CD4-positive, alpha-beta T cell (primary cell): ENCODE data around the gene ARL8A. TPM values are rescaled to one million over a fixed set of nuclear protein-coding genes. Genes with fewer than 3 reads are reported as not detected.

Source experiments
- ATAC-seq: fragments of 200-7000 bp; cut with Tn5 transposase; one replicate; pipeline ENCODE4 v1.10.0; 2022; ENCODE audit warnings: mild to moderate bottlenecking; ENCODE audit not compliant: poor library complexity
- CTCF ChIA-PET: fragments of 350-600 bp; sonication (Branson Sonifier 250); formaldehyde crosslinking; loops from one replicate; lab custom pipeline; 2021; ENCODE audit warnings: antibody characterized with exemption, inconsistent platforms; lab: Charles Lee
- POLR2A ChIA-PET: fragments of 350-600 bp; sonication (Branson Sonifier 250); formaldehyde crosslinking; loops from one replicate; lab custom pipeline; 2021; ENCODE audit warnings: antibody characterized with exemption, inconsistent platforms; lab: Charles Lee
- DNase-seq, 14 experiments: peaks; one replicate each; pipeline ENCODE4 v3.0.0-alpha.2; 2013 to 2020; ENCODE audit warnings: mixed read lengths in 2 of 14
- H3K27ac ChIP-seq, 2 donors: one replicate each; pipeline versions ENCODE4 v1.5.1 to v1.7.0; 2013; ENCODE audit warnings: low read length in 2 of 2, low read depth in 1 of 2, mild to moderate bottlenecking in 1 of 2
- H3K27me3 ChIP-seq, 2 experiments: 1 replicate in 1 of 2; 2 replicates in 1 of 2; pipeline versions ENCODE4 v1.6.1 to v1.7.0; 2013; ENCODE audit warnings: low read length in 2 of 2, control low read depth in 1 of 2, mild to moderate bottlenecking in 1 of 2, moderate library complexity in 1 of 2; ENCODE audit not compliant: insufficient read depth in 2 of 2, control insufficient read depth in 1 of 2
- H3K36me3 ChIP-seq: one replicate; pipeline ENCODE4 v1.6.1; 2013; ENCODE audit warnings: low read length, control low read depth; ENCODE audit not compliant: insufficient read depth
- H3K4me1 ChIP-seq: one replicate; pipeline ENCODE4 v1.6.1; 2013; ENCODE audit warnings: low read length, control low read depth; ENCODE audit not compliant: insufficient read depth
- H3K4me3 ChIP-seq: one replicate; pipeline ENCODE4 v1.5.1; 2013; ENCODE audit warnings: mild to moderate bottlenecking, low read length, moderate library complexity
- H3K9me3 ChIP-seq, 2 experiments: 1 replicate in 1 of 2; 2 replicates in 1 of 2; pipeline versions ENCODE4 v1.6.1 to v1.7.0; 2013; ENCODE audit warnings: low read length in 2 of 2, mild to moderate bottlenecking in 2 of 2, control low read depth in 1 of 2, moderate library complexity in 1 of 2; ENCODE audit not compliant: control insufficient read depth in 1 of 2, insufficient read depth in 1 of 2
- H3K27ac Mint-ChIP-seq: one replicate; pipeline ENCODE4 v1.8.0; 2020; ENCODE audit warnings: mixed read lengths
- H3K27me3 Mint-ChIP-seq: one replicate; pipeline ENCODE4 v1.8.0; 2021; ENCODE audit warnings: mixed read lengths
- H3K36me3 Mint-ChIP-seq: one replicate; pipeline ENCODE4 v1.8.0; 2021; ENCODE audit warnings: low read depth, mixed read lengths
- H3K4me1 Mint-ChIP-seq: one replicate; pipeline ENCODE4 v1.8.0; 2021; ENCODE audit warnings: low read depth, mixed read lengths
- H3K4me3 Mint-ChIP-seq: one replicate; pipeline ENCODE4 v1.8.0; 2020; ENCODE audit warnings: mild to moderate bottlenecking, mixed read lengths
- H3K9me3 Mint-ChIP-seq: one replicate; pipeline ENCODE4 v1.8.0; 2020; ENCODE audit warnings: mixed read lengths
- CTCF ChIP-seq: fragments of 200-600 bp; IDR thresholded peaks from one replicate; pipeline ENCODE4 v1.8.0; 2022; ENCODE audit warnings: antibody characterized with exemption, mild to moderate bottlenecking
- intact Hi-C, 2 experiments: fragments of 100-400 bp; cut with DNase I in 1 of 2; cut with micrococcal nuclease in 1 of 2; formaldehyde crosslinking; loops; one replicate each; pipeline versions ENCODE4 v1.15.1 to v1.9.0; 2023 to 2025; cut with DNase I, micrococcal nuclease
- polyA plus RNA-seq, 2 donors: library from polyadenylated mRNA; unstranded; fragments of 120-200 nt; gene quantifications; one replicate each; pipeline ENCODE4 v1.2.1, GENCODE V29; 2013
- total RNA-seq, 174 experiments: library from RNA in 2 of 174; stranded (reverse) in 2 of 174; gene quantifications; one replicate each; pipeline ENCODE4 v1.2.3 and lab custom pipeline; 2021 to 2026

Gene ARL8A
- total RNA-seq: 10 to 100 TPM; 73.5 to 73.8 TPM
- polyA plus RNA-seq (2013, experiment 1 of 2): 31.1 TPM
- polyA plus RNA-seq (2013, experiment 2 of 2): 38.6 TPM
- total RNA-seq (lab: John Stamatoyannopoulos, UW): 12.3 to 44.5 (median 29.6) reads per million in 172 experiments

GRCh38 chr1:202144402-202145067 is at the start of gene ARL8A:
Gene ARL8A, minus strand, starts transcription at chr1:202144737. Its CDS starts 165 bp downstream, at chr1:202144572.
- H3K36me3 Mint-ChIP-seq: peaks cover 35% of the 10 kb centered on the region
- Histone ChIP-seq H3K36me3 (peaks cover 42% of the 10 kb centered on the region), H3K4me3 (peak within 1 kb of the TSS; percentile 89), H3K27ac (peak within 1 kb of the TSS; percentile 69 to 71), H3K9me3 (no peaks in the 10 kb centered on the region), H3K27me3 (no peaks in the 10 kb centered on the region), H3K4me1 (peaks cover 40% of the 10 kb centered on the region)
- peak; percentile 35 to 83 (median 65) for DNase-seq
- H3K27me3 Mint-ChIP-seq: no peaks in the 10 kb centered on the region
- POLR2A ChIA-PET: interaction anchor here (0.6 to 6.4 kb wide), 4 partner anchors 9 to 17 kb away, joined by 3 to 66 read pairs (median 3); partner anchors contain the start of gene PTPN7
- no peak for TF ChIP-seq CTCF
- intact Hi-C loops: loop anchor here in 1 of 2 experiments (5.0 to 10.0 kb wide), 3 partner anchors 317 to 990 kb away; partner anchors contain the start of genes IPO9, RABIF and TMEM9
- peak; percentile 75 for ATAC-seq
- peaks cover 45% of the 10 kb centered on the region for H3K4me1 Mint-ChIP-seq
- peak within 1 kb of the TSS; percentile 94 for H3K27ac Mint-ChIP-seq
- CTCF ChIA-PET: interaction anchor here (1.6 to 4.0 kb wide), 3 partner anchors 9 to 16 kb away, joined by 5 to 15 read pairs (median 8); partner anchors contain the start of gene PTPN7
- no peaks in the 10 kb centered on the region for H3K9me3 Mint-ChIP-seq
- peak within 1 kb of the TSS; percentile 97 for H3K4me3 Mint-ChIP-seq

GRCh38 chr1:202194328-202194648 is 49.8 kb upstream of the ARL8A start:
- Histone ChIP-seq H3K27me3 (peaks cover 20% of the 10 kb centered on the region in 2 experiments), H3K9me3 (no peaks in the 10 kb centered on the region), H3K4me1 (peaks cover 20% of the 10 kb centered on the region), H3K4me3 (no peak overlapping the region), H3K36me3 (no peaks in the 10 kb centered on the region), H3K27ac (no peak overlapping the region)
- Mint-ChIP-seq H3K27me3 (peaks cover 35% of the 10 kb centered on the region), H3K27ac (no peak overlapping the region), H3K36me3 (no peaks in the 10 kb centered on the region), H3K9me3 (no peaks in the 10 kb centered on the region), H3K4me1 (peaks cover 19% of the 10 kb centered on the region), H3K4me3 (no peak overlapping the region)
- intact Hi-C loops: no loop called here
- ChIA-PET POLR2A (no interaction called here), CTCF (interaction anchor here (1.6 kb wide), 1 partner anchor 8 kb away, joined by 4 read pairs; no protein-coding TSS in a partner anchor)
- TF ChIP-seq CTCF: no peak
- ATAC-seq (no peak), DNase-seq (no peak)

GRCh38 chr1:202193614-202194327 is 49.2 kb upstream of the ARL8A start, which contains the start of gene LGR6:
Gene LGR6, plus strand, starts transcription at chr1:202193799. Its CDS starts 191 bp downstream, at chr1:202193990.
- H3K27me3 ChIP-seq: peaks cover 20% of the 10 kb centered on the region in 2 experiments
- H3K36me3 ChIP-seq: no peaks in the 10 kb centered on the region
- no peak within 1 kb of the TSS for H3K4me3 Mint-ChIP-seq
- TF ChIP-seq CTCF: no peak
- peaks cover 35% of the 10 kb centered on the region for H3K27me3 Mint-ChIP-seq
- ATAC-seq (no peak), DNase-seq (no peak)
- no peak within 1 kb of the TSS for H3K27ac Mint-ChIP-seq
- intact Hi-C loops: loop anchor here (1.0 to 2.0 kb wide), 2 partner anchors 122 to 525 kb away; no protein-coding TSS in a partner anchor
- CTCF ChIA-PET: interaction anchor here (1.1 to 1.9 kb wide), 8 partner anchors 9 to 526 kb away, joined by 3 to 10 read pairs (median 7); partner anchors contain the start of gene PTPN7
- POLR2A ChIA-PET: interaction anchor here (1.4 kb wide), 1 partner anchor 123 kb away, joined by 3 read pairs; no protein-coding TSS in a partner anchor
- peaks cover 16% of the 10 kb centered on the region for H3K4me1 ChIP-seq
- peaks cover 14% of the 10 kb centered on the region for H3K4me1 Mint-ChIP-seq
- H3K27ac ChIP-seq: no peak within 1 kb of the TSS
- no peaks in the 10 kb centered on the region for H3K9me3 Mint-ChIP-seq
- no peaks in the 10 kb centered on the region for H3K9me3 ChIP-seq
- H3K36me3 Mint-ChIP-seq: no peaks in the 10 kb centered on the region
- no peak within 1 kb of the TSS for H3K4me3 ChIP-seq
